22Rv1 (cell line): Measurements from ENCODE around the gene RTN4RL1.

Source experiments
- CTCF ChIP-seq: fragments of 450-650 bp; IDR thresholded peaks from 2 replicates; pipeline ENCODE4 v1.5.1; 2017; ENCODE audit warnings: mild to moderate bottlenecking
- ZFX ChIP-seq: fragments of 450-650 bp; IDR thresholded peaks from 2 replicates; pipeline ENCODE4 v1.6.1; 2017; ENCODE audit warnings: antibody characterized with exemption, borderline replicate concordance

- TF ChIP-seq CTCF (no peak), ZFX (no peak)
Measured at GRCh38 chr17:1995907-1996799, 29.0 kb downstream of the RTN4RL1 start.
